Neuronal stem cell (in vitro differentiated cells): ENCODE data around the gene ANKDD1A.

Source experiments
- DNase-seq: peaks from one replicate; pipeline ENCODE4 v3.0.0-alpha.2; 2013; ENCODE audit warnings: low spot score
- H2AFZ ChIP-seq: one replicate; pipeline ENCODE4 v1.6.1; 2013; ENCODE audit warnings: mild to moderate bottlenecking, low read length, inconsistent platforms
- H2AK5ac ChIP-seq: 2 replicates; pipeline ENCODE4 v1.6.1; 2013; ENCODE audit warnings: low read depth, mild to moderate bottlenecking, inconsistent platforms, low read length, moderate library complexity, mixed read lengths
- H2BK120ac ChIP-seq: 2 replicates; pipeline ENCODE4 v1.6.1; 2013; ENCODE audit warnings: low read depth, mild to moderate bottlenecking, inconsistent platforms, low read length, moderate library complexity, mixed read lengths
- H2BK12ac ChIP-seq: one replicate; pipeline ENCODE4 v1.6.1; 2013; ENCODE audit warnings: low read length, inconsistent platforms
- H2BK15ac ChIP-seq: 2 replicates; pipeline ENCODE4 v1.6.1; 2013; ENCODE audit warnings: mild to moderate bottlenecking, low read length, inconsistent platforms, mixed read lengths
- H2BK5ac ChIP-seq: one replicate; pipeline ENCODE4 v1.6.1; 2013; ENCODE audit warnings: inconsistent platforms, mild to moderate bottlenecking, low read length, moderate library complexity
- H3K14ac ChIP-seq: one replicate; pipeline ENCODE4 v1.6.1; 2013; ENCODE audit warnings: low read length, inconsistent platforms
- H3K18ac ChIP-seq: 2 replicates; pipeline ENCODE4 v1.6.1; 2013; ENCODE audit warnings: low read length, inconsistent platforms
- H3K23ac ChIP-seq: 2 replicates; pipeline ENCODE4 v1.6.1; 2013; ENCODE audit warnings: low read depth, mild to moderate bottlenecking, mixed read lengths, low read length, inconsistent platforms; ENCODE audit not compliant: poor library complexity
- H3K27ac ChIP-seq: replicated peaks from 3 replicates; pipeline ENCODE4 v1.5.1; 2013; ENCODE audit warnings: low read length, inconsistent platforms
- H3K27me3 ChIP-seq, 3 experiments: 2 replicates each; pipeline ENCODE4 v1.6.1; 2013; ENCODE audit warnings: low read length in 3 of 3, mild to moderate bottlenecking in 2 of 3, inconsistent platforms in 1 of 3, low read depth in 1 of 3, mixed read lengths in 1 of 3, moderate library complexity in 1 of 3; ENCODE audit not compliant: control insufficient read depth in 3 of 3, insufficient read depth in 3 of 3
- H3K36me3 ChIP-seq, 2 donors: replicated peaks in 1 of 2; 2 replicates each; pipeline ENCODE4 v1.6.1; 2013; ENCODE audit warnings: low read length in 2 of 2; ENCODE audit not compliant: control insufficient read depth in 2 of 2, insufficient read depth in 2 of 2
- H3K4ac ChIP-seq: 2 replicates; pipeline ENCODE4 v1.6.1; 2013; ENCODE audit warnings: inconsistent platforms, mild to moderate bottlenecking, low read length, moderate library complexity
- H3K4me1 ChIP-seq, 2 donors: 1 replicate in 1 of 2; 2 replicates in 1 of 2; pipeline ENCODE4 v1.6.1; 2013; ENCODE audit warnings: low read length in 2 of 2, low read depth in 1 of 2; ENCODE audit not compliant: control insufficient read depth in 2 of 2, insufficient read depth in 1 of 2
- H3K4me2 ChIP-seq: one replicate; pipeline ENCODE4 v1.6.1; 2013; ENCODE audit warnings: mild to moderate bottlenecking, low read length, inconsistent platforms; ENCODE audit not compliant: insufficient read depth, poor library complexity, severe bottlenecking
- H3K4me3 ChIP-seq, 2 donors: 2 replicates each; pipeline ENCODE4 v1.5.1; 2013; ENCODE audit warnings: low read length in 2 of 2, mild to moderate bottlenecking in 2 of 2, inconsistent platforms in 1 of 2, moderate library complexity in 1 of 2
- H3K79me1 ChIP-seq: one replicate; pipeline ENCODE4 v1.6.1; 2013; ENCODE audit warnings: low read depth, mild to moderate bottlenecking, inconsistent platforms, low read length, moderate library complexity
- H3K9ac ChIP-seq: one replicate; pipeline ENCODE4 v1.6.1; 2013; ENCODE audit warnings: mild to moderate bottlenecking, low read depth, low read length, inconsistent platforms; ENCODE audit not compliant: poor library complexity
- H3K9me3 ChIP-seq, 2 donors: replicated peaks in 1 of 2; 2 replicates each; pipeline versions ENCODE3 to v1.6.1; 2013; ENCODE audit warnings: low read length in 2 of 2, mild to moderate bottlenecking in 2 of 2, inconsistent platforms in 1 of 2, low read depth in 1 of 2, mixed read lengths in 1 of 2, moderate library complexity in 1 of 2; ENCODE audit not compliant: control insufficient read depth in 2 of 2, insufficient read depth in 1 of 2
- H4K8ac ChIP-seq: one replicate; pipeline ENCODE4 v1.6.1; 2013; ENCODE audit warnings: low read depth, mild to moderate bottlenecking, inconsistent platforms, low read length, moderate library complexity
- H4K91ac ChIP-seq: one replicate; pipeline ENCODE4 v1.6.1; 2013; ENCODE audit warnings: low read length, low read depth, mild to moderate bottlenecking, inconsistent platforms; ENCODE audit not compliant: poor library complexity
- WGBS, 2 donors: extraction: QIAGEN DNeasy Blood & Tissue Kit; methylation state at CpG; one replicate each; pipeline ENCODE4 v1.1.7; 2013; ENCODE audit warnings: missing lambda C conversion rate in 2 of 2, mixed read lengths in 1 of 2; ENCODE audit not compliant: insufficient read length in 2 of 2, insufficient replicate concordance in 1 of 2; ENCODE audit errors: extremely low coverage in 2 of 2; 5-methylcytosine and 5-hydroxymethylcytosine counted together

Gene ANKDD1A

GRCh38 chr15:65006876-65007275 lies 95.2 kb downstream of the ANKDD1A start:
- no peak overlapping the region for H3K23ac ChIP-seq
- H3K27me3 ChIP-seq = no peaks in the 10 kb centered on the region
- WGBS, 2 donors = no CpG with 5 or more reads among the region's 3 CpGs
- H3K18ac ChIP-seq = no peak overlapping the region
- H2AFZ ChIP-seq = no peak overlapping the region
- no peak overlapping the region for H3K4ac ChIP-seq
- no peak overlapping the region for H2BK120ac ChIP-seq
- no peaks in the 10 kb centered on the region for H3K4me1 ChIP-seq
- peaks cover 0 to 12% of the 10 kb centered on the region in 2 donors for H3K9me3 ChIP-seq
- H2BK5ac ChIP-seq = no peak overlapping the region
- H4K8ac ChIP-seq = no peak overlapping the region
- H4K91ac ChIP-seq = no peak overlapping the region
- no peak overlapping the region for H3K27ac ChIP-seq
- no peak overlapping the region for H3K9ac ChIP-seq
- no peak for DNase-seq
- no peak overlapping the region for H2AK5ac ChIP-seq
- no peak overlapping the region for H2BK15ac ChIP-seq
- H3K14ac ChIP-seq = no peak overlapping the region
- no peak overlapping the region for H3K4me3 ChIP-seq
- H3K4me2 ChIP-seq = no peak overlapping the region
- H2BK12ac ChIP-seq = no peak overlapping the region
- H3K36me3 ChIP-seq = peaks cover 2 to 59% of the 10 kb centered on the region in 2 donors
- H3K79me1 ChIP-seq = no peaks in the 10 kb centered on the region
